ENCODE results near the gene FGF1.

- TF ChIP-seq POLR2A (IDR thresholded peaks at IDR 0.05; ENCODE audit: low read length) (no peak), GATA1 (IDR thresholded peaks at IDR 0.05; ENCODE audit: low read depth, low read length) (no peak)
Observed at GRCh38 chr5:142654578-142655058, 31.3 kb downstream of the FGF1 start.

All from erythroblast (primary cell).